Measurements from ENCODE around the gene TBL1X.

Gene TBL1X

GRCh38 chrX:9642270-9642995 lies 177.6 kb downstream of the TBL1X start:
- H3K9ac ChIP-seq (ENCODE audit: low read depth, low read length): no peak overlapping the region
- no peak overlapping the region for H3K27ac ChIP-seq (ENCODE audit: low read length)
- H3K4me1 ChIP-seq (ENCODE audit: insufficient read depth, low read length): no peaks in the 10 kb centered on the region; the same call in 1 of the 2 replicates
- H3K36me3 ChIP-seq (ENCODE audit: insufficient read depth, low read depth, low read length): no peaks in the 10 kb centered on the region
- no peaks in the 10 kb centered on the region for H3K27me3 ChIP-seq (ENCODE audit: insufficient read depth, low read length)
- H3K4me3 ChIP-seq (ENCODE audit: low read length): no peak overlapping the region
- H3K9me3 ChIP-seq (ENCODE audit: insufficient read depth, low read depth, low read length): no peaks in the 10 kb centered on the region

GRCh38 chrX:9643807-9644206 lies 178.9 kb downstream of the TBL1X start:
- Histone ChIP-seq H3K4me1 (ENCODE audit: insufficient read depth, low read length) (no peaks in the 10 kb centered on the region), H3K9ac (ENCODE audit: low read depth, low read length) (no peak overlapping the region), H3K27ac (ENCODE audit: low read length) (no peak overlapping the region), H3K9me3 (ENCODE audit: insufficient read depth, low read depth, low read length) (no peaks in the 10 kb centered on the region), H3K4me3 (ENCODE audit: low read length) (no peak overlapping the region), H3K27me3 (ENCODE audit: insufficient read depth, low read length) (no peaks in the 10 kb centered on the region), H3K36me3 (ENCODE audit: insufficient read depth, low read depth, low read length) (no peaks in the 10 kb centered on the region)

- H3K4me1 ChIP-seq (ENCODE audit: insufficient read depth, low read length): no peaks in the 10 kb centered on the region
- H3K27me3 ChIP-seq (ENCODE audit: insufficient read depth, low read length): no peaks in the 10 kb centered on the region
- no peak overlapping the region for H3K4me3 ChIP-seq (ENCODE audit: low read length)
- no peaks in the 10 kb centered on the region for H3K36me3 ChIP-seq (ENCODE audit: insufficient read depth, low read depth, low read length)
- no peak overlapping the region for H3K27ac ChIP-seq (ENCODE audit: low read length)
- H3K9ac ChIP-seq (ENCODE audit: low read depth, low read length): no peak overlapping the region
- H3K9me3 ChIP-seq (ENCODE audit: insufficient read depth, low read depth, low read length): no peaks in the 10 kb centered on the region
Observed at GRCh38 chrX:9644335-9644734, 179.5 kb downstream of the TBL1X start.

DNA sequence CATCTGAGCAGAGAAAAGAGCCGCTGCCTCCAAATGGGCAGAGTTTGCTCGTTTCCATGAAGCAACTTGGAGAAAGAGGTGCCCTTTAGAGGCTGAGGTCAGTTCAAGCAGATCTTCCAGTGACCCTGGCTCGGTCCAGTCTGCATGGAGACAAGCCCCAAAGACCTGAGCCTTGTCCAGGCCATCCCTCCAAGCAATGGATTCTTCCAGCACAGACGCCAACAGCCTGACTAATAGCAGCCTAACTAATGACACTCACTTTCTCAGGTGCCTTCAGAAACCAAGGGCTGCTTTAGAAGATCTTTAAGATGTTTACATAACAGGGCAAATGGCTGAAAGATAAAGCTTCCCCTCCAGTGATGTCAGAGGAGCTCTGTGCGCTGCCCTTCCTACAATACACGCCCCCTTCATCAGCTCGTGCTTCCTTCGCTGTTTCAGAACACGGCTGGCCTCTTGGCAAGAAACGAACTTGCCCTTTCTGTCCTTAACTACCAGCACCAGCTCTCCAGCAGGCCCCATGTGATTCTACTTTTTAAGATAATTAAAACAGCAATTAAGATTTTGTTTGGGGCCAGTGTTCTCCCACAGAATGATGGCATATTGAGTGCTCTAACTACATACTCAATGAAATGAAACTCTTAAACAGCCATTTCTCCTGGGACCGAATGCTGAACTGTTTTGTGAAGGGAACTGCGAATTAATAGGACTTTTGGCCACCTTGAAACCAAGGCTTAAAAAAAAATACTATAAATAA lies 181.8 kb downstream of the TBL1X start:
- no peaks in the 10 kb centered on the region for H3K4me1 ChIP-seq (ENCODE audit: insufficient read depth, low read length)
- no peak overlapping the region for H3K9ac ChIP-seq (ENCODE audit: low read depth, low read length)
- H3K27me3 ChIP-seq (ENCODE audit: insufficient read depth, low read length): no peaks in the 10 kb centered on the region
- H3K9me3 ChIP-seq (ENCODE audit: insufficient read depth, low read depth, low read length): no peaks in the 10 kb centered on the region
- H3K36me3 ChIP-seq (ENCODE audit: insufficient read depth, low read depth, low read length): no peaks in the 10 kb centered on the region
- H3K27ac ChIP-seq (ENCODE audit: low read length): no peak overlapping the region
- H3K4me3 ChIP-seq (ENCODE audit: low read length): no peak overlapping the region

DNA sequence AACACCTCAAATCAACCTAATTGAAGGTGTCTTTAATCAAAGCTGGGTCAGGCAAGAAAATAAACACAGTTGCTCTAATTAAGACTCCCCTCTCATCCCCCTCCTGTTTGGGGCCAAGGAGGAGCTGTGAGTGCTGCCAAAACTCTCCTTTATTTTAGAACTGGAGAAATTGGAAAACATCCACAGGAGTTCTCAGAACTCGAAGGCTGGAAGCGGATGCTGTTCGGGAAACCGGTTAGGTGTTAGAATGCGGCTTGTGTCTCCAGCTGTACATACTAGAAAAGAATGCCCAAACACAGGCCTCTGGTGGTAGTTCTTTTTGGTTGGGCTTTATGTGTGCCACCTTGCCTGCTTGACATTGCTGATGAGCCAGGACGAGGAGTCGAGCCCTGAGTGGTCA lies 182.6 kb downstream of the TBL1X start:
- Histone ChIP-seq H3K9ac (ENCODE audit: low read depth, low read length) (no peak overlapping the region), H3K27me3 (ENCODE audit: insufficient read depth, low read length) (no peaks in the 10 kb centered on the region), H3K9me3 (ENCODE audit: insufficient read depth, low read depth, low read length) (no peaks in the 10 kb centered on the region), H3K4me3 (ENCODE audit: low read length) (no peak overlapping the region), H3K27ac (ENCODE audit: low read length) (no peak overlapping the region), H3K36me3 (ENCODE audit: insufficient read depth, low read depth, low read length) (no peaks in the 10 kb centered on the region), H3K4me1 (ENCODE audit: insufficient read depth, low read length) (no peaks in the 10 kb centered on the region)

DNA sequence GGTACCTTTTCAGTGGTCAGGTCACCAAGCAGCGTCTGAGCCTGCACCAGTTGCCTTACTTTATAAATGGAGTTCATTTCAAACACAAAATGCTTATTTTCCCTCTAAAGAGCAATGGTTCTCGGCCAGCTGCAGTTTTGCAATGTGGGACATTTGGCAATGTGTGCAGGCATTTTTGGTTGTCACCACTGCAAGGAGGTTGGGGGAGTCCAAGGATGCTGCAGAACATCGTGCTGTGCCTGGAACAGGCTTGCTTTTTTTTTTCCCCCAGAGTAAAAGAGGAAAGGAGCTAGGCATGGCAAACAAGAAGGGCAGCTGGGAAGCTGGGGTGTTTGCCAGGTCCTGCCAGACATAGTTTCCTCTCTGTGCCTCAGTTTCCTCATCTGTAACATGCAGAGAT lies 185.2 kb downstream of the TBL1X start:
- Histone ChIP-seq H3K27me3 (ENCODE audit: insufficient read depth, low read length) (no peaks in the 10 kb centered on the region), H3K4me3 (ENCODE audit: low read length) (no peak overlapping the region), H3K9ac (ENCODE audit: low read depth, low read length) (no peak overlapping the region), H3K9me3 (ENCODE audit: insufficient read depth, low read depth, low read length) (no peaks in the 10 kb centered on the region), H3K36me3 (ENCODE audit: insufficient read depth, low read depth, low read length) (no peaks in the 10 kb centered on the region), H3K4me1 (ENCODE audit: insufficient read depth, low read length) (no peaks in the 10 kb centered on the region), H3K27ac (ENCODE audit: low read length) (no peak overlapping the region)

DNA sequence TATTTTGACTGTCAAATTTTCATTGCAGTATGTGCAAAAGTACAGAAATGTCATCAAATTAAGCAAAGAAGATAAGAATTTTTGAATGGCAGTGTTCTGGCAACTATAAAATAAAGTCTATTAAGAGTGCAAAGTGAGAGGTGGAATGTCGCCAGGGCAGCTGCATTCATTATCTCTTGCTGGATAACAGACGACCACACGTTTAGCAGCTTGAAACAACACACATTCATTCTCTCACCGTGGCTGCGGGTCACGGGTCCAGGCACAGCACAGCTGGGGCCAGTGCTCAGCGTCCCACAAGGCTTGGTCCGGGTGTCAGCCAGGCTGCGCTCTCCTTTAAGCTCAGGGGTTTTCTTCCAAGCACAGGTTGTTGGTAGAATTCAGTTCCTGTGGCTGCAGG lies 186.9 kb downstream of the TBL1X start:
- 0 out of 2 replicates have a peak, but pooled peaks cover 5% of the 10 kb centered on the region for H3K36me3 ChIP-seq (ENCODE audit: insufficient read depth, low read depth, low read length)
- H3K9me3 ChIP-seq (ENCODE audit: insufficient read depth, low read depth, low read length): no peaks in the 10 kb centered on the region
- no peaks in the 10 kb centered on the region for H3K27me3 ChIP-seq (ENCODE audit: insufficient read depth, low read length)

GRCh38 chrX:9654929-9655328 lies 190.1 kb downstream of the TBL1X start:
- 0 out of 2 replicates have a peak, but pooled peaks cover 8% of the 10 kb centered on the region for H3K36me3 ChIP-seq (ENCODE audit: insufficient read depth, low read depth, low read length)

More for the DNA sequence above, 186.9 kb downstream of the TBL1X start:
- Histone ChIP-seq H3K27ac (ENCODE audit: low read length) (no peak overlapping the region), H3K9ac (ENCODE audit: low read depth, low read length) (no peak overlapping the region), H3K4me1 (ENCODE audit: insufficient read depth, low read length) (no peaks in the 10 kb centered on the region), H3K4me3 (ENCODE audit: low read length) (no peak overlapping the region)

DNA sequence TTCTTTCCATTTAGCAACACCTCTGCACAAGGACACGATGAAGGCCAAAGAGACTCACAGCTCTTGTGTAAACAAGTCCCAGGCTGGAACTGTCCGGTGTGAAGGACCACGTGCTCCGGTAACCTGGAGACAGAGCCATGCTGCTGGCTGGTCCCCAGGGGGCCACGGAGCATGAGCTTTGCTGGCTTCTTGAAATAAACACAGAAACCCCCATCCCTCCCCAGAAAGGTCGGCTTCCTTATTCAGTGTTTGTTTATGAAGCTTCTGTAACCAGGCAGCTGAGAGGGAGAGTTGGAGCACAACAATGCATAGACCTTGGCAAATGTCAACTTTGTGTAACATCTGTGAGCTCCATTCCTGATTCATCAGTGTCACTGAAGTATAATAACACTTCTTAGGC lies 191.4 kb downstream of the TBL1X start:
- Histone ChIP-seq H3K4me3 (ENCODE audit: low read length) (no peak overlapping the region), H3K27me3 (ENCODE audit: insufficient read depth, low read length) (no peaks in the 10 kb centered on the region), H3K9ac (ENCODE audit: low read depth, low read length) (no peak overlapping the region), H3K9me3 (ENCODE audit: insufficient read depth, low read depth, low read length) (no peaks in the 10 kb centered on the region), H3K36me3 (ENCODE audit: insufficient read depth, low read depth, low read length) (0 out of 2 replicates have a peak, but pooled peaks cover 8% of the 10 kb centered on the region), H3K4me1 (ENCODE audit: insufficient read depth, low read length) (no peaks in the 10 kb centered on the region), H3K27ac (ENCODE audit: low read length) (no peak overlapping the region)

More at GRCh38 chrX:9654929-9655328, 190.1 kb downstream of the TBL1X start:
- Histone ChIP-seq H3K9me3 (ENCODE audit: insufficient read depth, low read depth, low read length) (no peaks in the 10 kb centered on the region), H3K4me3 (ENCODE audit: low read length) (no peak overlapping the region), H3K4me1 (ENCODE audit: insufficient read depth, low read length) (no peaks in the 10 kb centered on the region), H3K27ac (ENCODE audit: low read length) (no peak overlapping the region), H3K9ac (ENCODE audit: low read depth, low read length) (no peak overlapping the region), H3K27me3 (ENCODE audit: insufficient read depth, low read length) (no peaks in the 10 kb centered on the region)

DNA sequence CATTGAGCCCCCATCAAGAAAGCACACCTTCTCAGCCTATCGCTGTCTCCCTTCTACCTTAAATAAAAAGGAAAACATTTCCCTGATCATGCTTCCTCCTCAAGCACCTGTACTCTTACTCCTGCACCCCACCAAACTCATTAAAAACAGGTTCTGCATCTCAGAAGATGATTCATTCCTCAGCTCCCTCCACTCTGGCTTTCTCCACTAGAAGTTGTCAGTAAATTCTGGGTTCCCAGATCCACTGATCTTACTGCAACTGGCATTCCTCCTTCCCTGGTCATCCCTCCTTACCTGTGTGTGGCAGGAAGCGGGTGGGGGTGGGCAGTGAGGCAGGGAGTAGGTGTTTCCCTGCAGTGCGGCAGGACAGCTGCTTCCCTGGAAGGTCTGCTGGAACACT lies 192.0 kb downstream of the TBL1X start:
- Histone ChIP-seq H3K9ac (ENCODE audit: low read depth, low read length) (no peak overlapping the region), H3K36me3 (ENCODE audit: insufficient read depth, low read depth, low read length) (0 out of 2 replicates have a peak, but pooled peaks cover 8% of the 10 kb centered on the region), H3K4me3 (ENCODE audit: low read length) (no peak overlapping the region), H3K27me3 (ENCODE audit: insufficient read depth, low read length) (no peaks in the 10 kb centered on the region), H3K4me1 (ENCODE audit: insufficient read depth, low read length) (no peaks in the 10 kb centered on the region), H3K27ac (ENCODE audit: low read length) (no peak overlapping the region), H3K9me3 (ENCODE audit: insufficient read depth, low read depth, low read length) (no peaks in the 10 kb centered on the region)

- Histone ChIP-seq H3K27me3 (ENCODE audit: insufficient read depth, low read length) (no peaks in the 10 kb centered on the region), H3K4me1 (ENCODE audit: insufficient read depth, low read length) (no peaks in the 10 kb centered on the region), H3K9ac (ENCODE audit: low read depth, low read length) (no peak overlapping the region), H3K36me3 (ENCODE audit: insufficient read depth, low read depth, low read length) (0 out of 2 replicates have a peak, but pooled peaks cover 8% of the 10 kb centered on the region), H3K27ac (ENCODE audit: low read length) (no peak overlapping the region), H3K9me3 (ENCODE audit: insufficient read depth, low read depth, low read length) (no peaks in the 10 kb centered on the region), H3K4me3 (ENCODE audit: low read length) (no peak overlapping the region)
Observed at GRCh38 chrX:9657590-9658256, 192.9 kb downstream of the TBL1X start.
